ENCODE data around the gene BRDT. TPM values are rescaled to one million over a fixed set of nuclear protein-coding genes. Genes with fewer than 3 reads are reported as not detected.
A peak's percentile ranks its signal among the peaks of the same experiment; 100 is the strongest.

BRDT gene
- total RNA-seq = not detected

DNA sequence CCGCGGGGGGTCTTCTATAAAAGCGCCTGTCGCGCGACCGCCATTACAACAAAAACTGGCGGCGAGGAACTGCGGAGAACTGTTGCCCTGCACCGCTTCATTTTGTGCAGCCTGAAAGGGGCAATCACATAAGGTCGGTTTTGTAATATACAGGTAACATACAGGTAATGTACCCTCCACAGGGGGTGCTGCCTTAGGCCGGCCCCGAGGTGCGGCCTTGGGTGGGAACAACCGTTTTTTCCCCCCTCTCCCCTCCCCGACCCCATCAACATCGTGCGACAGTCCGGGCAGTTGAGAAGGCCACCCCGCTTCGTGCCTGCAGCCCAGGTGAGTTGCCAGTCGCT, at the start of gene BRDT:
Gene BRDT, plus strand, starts transcription at position 46 of the 344 bp plus-strand sequence. CDS start 13,354 bp downstream, outside the sequence.
- TF ChIP-seq, protein P1, sequence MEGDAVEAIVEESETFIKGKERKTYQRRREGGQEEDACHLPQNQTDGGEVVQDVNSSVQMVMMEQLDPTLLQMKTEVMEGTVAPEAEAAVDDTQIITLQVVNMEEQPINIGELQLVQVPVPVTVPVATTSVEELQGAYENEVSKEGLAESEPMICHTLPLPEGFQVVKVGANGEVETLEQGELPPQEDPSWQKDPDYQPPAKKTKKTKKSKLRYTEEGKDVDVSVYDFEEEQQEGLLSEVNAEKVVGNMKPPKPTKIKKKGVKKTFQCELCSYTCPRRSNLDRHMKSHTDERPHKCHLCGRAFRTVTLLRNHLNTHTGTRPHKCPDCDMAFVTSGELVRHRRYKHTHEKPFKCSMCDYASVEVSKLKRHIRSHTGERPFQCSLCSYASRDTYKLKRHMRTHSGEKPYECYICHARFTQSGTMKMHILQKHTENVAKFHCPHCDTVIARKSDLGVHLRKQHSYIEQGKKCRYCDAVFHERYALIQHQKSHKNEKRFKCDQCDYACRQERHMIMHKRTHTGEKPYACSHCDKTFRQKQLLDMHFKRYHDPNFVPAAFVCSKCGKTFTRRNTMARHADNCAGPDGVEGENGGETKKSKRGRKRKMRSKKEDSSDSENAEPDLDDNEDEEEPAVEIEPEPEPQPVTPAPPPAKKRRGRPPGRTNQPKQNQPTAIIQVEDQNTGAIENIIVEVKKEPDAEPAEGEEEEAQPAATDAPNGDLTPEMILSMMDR (IDR thresholded peaks at IDR 0.05) = no peak
- Mint-ChIP-seq H3K27ac (peak within 1 kb of the TSS; percentile 83), H3K4me1 (ENCODE audit: low read depth) (peaks cover 15% of the 10 kb centered on the region), H3K36me3 (ENCODE audit: low read depth) (no peaks in the 10 kb centered on the region), H3K4me3 (peak within 1 kb of the TSS; percentile 48), H3K27me3 (peaks cover 1% of the 10 kb centered on the region), H3K9me3 (peaks cover 6% of the 10 kb centered on the region)
- POLR2A ChIA-PET = no interaction called here
- DNase-seq = no peak
- no peak for ATAC-seq
- CTCF ChIA-PET = no interaction called here
- intact Hi-C loops (cut with micrococcal nuclease) = no loop called here

DNA sequence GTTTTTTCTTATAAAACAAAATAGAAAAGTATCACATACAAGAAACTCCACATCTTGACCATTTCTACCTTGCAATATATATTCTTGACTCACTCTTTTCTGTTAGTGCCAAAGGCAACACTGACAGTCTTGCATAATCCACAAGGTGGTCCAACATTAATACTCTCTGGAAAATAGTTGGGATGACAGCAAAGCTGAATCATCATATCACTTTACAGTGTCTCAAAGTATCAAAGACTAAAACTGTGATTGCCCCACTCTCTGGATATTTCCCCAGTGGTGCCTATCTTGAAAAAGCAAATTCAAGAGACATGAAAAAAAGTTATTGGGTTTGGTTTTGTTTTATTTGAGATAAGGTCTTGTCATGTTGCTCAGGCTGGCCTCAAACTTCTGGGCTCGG, 48.6 kb upstream of the BRDT start:
- ChIA-PET CTCF (interaction anchor here (1.2 to 1.9 kb wide), 5 partner anchors 9 to 374 kb away, joined by 3 to 5 read pairs (median 4); no protein-coding TSS in a partner anchor), POLR2A (no interaction called here)
- no peak for DNase-seq
- intact Hi-C loops (cut with micrococcal nuclease) = no loop called here
- no peaks in the 10 kb centered on the region for H3K36me3 Mint-ChIP-seq (ENCODE audit: low read depth)
- TF ChIP-seq, protein P1 (IDR thresholded peaks at IDR 0.05) = no peak
- no peaks in the 10 kb centered on the region for H3K9me3 Mint-ChIP-seq
- H3K27ac Mint-ChIP-seq = no peak overlapping the region
- no peak overlapping the region for H3K4me3 Mint-ChIP-seq
- H3K4me1 Mint-ChIP-seq (ENCODE audit: low read depth) = peaks cover 8% of the 10 kb centered on the region
- ATAC-seq = no peak
- H3K27me3 Mint-ChIP-seq = peaks cover 1% of the 10 kb centered on the region

DNA sequence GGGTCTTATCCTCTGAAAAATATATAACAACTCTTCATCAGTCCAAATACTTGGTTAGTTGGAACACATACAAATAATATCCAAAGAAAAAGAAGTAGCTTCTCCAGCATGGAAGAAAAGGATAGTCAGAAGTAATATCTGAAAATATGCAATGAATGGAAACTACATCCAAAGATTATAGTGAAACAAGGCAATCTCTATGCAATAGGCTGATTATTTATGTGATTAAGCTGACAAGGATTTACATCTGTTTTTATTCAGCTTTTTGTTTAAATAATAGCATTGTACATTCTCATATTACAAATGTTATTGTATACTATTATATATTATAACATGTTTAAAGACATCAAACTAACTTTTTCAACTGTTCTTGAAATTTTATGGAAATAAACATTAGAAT, 48.0 kb upstream of the BRDT start:
- Mint-ChIP-seq H3K9me3 (no peaks in the 10 kb centered on the region), H3K4me3 (no peak overlapping the region), H3K36me3 (ENCODE audit: low read depth) (no peaks in the 10 kb centered on the region), H3K27ac (no peak overlapping the region), H3K27me3 (peaks cover 1% of the 10 kb centered on the region), H3K4me1 (ENCODE audit: low read depth) (peaks cover 2% of the 10 kb centered on the region)
- POLR2A ChIA-PET = interaction anchor here (0.6 kb wide), 1 partner anchor 362 kb away, joined by 3 read pairs; no protein-coding TSS in a partner anchor
- TF ChIP-seq, protein P1 (IDR thresholded peaks at IDR 0.05) = no peak
- intact Hi-C loops (cut with micrococcal nuclease) = no loop called here
- DNase-seq (no peak), ATAC-seq (no peak)
- CTCF ChIA-PET = interaction anchor here (0.7 to 1.7 kb wide), 5 partner anchors 10 to 96 kb away, joined by 3 to 5 read pairs (median 3); no protein-coding TSS in a partner anchor

DNA sequence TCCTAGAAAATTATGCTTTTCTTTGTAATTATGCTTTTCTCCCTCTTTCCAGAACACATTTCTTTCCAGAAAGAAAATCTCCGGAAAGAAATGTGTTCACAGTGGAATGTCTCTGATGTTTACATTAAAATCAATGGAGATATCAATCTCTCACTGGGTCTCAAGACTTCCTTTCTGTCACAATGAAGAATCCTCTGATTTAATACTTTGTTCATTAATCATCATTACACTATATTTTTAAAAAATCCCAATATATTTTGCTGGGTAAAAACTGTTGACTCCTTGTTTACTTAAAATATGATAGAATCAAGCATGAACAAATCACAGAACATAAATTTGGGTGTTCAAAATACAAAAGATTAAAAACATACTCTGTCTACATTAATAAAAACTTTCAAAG, 36.9 kb upstream of the BRDT start:
- TF ChIP-seq, protein P1 (IDR thresholded peaks at IDR 0.05) = no peak
- ATAC-seq = no peak
- Mint-ChIP-seq H3K4me1 (ENCODE audit: low read depth) (no peaks in the 10 kb centered on the region), H3K27ac (no peak overlapping the region), H3K9me3 (no peaks in the 10 kb centered on the region), H3K36me3 (ENCODE audit: low read depth) (no peaks in the 10 kb centered on the region), H3K4me3 (no peak overlapping the region), H3K27me3 (peaks cover 4% of the 10 kb centered on the region)
- no peak for DNase-seq
- intact Hi-C loops (cut with micrococcal nuclease) = no loop called here
- ChIA-PET CTCF (no interaction called here), POLR2A (no interaction called here)

DNA sequence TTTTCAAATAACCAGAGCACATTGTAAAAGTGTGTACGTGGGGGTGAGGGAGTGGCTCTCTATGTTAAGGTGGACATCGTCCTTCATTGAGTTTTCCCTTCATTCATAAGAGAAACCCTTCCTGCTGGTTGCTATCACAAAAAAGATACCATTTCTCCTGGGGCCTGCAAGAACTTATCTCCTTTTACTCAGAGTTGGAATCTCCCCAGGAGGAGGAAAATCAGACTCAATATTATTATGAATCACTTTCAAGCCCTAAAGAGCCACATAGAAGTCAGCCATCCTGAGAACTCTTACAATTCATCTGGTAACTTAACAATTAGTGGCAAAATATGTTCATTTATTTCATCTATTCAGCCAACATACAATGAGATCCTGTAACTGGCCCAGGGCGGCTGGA, 36.2 kb upstream of the BRDT start:
- CTCF ChIA-PET = no interaction called here
- DNase-seq (no peak), ATAC-seq (no peak)
- Mint-ChIP-seq H3K27me3 (peaks cover 4% of the 10 kb centered on the region), H3K4me1 (ENCODE audit: low read depth) (no peaks in the 10 kb centered on the region), H3K36me3 (ENCODE audit: low read depth) (no peaks in the 10 kb centered on the region), H3K27ac (no peak overlapping the region), H3K4me3 (no peak overlapping the region), H3K9me3 (no peaks in the 10 kb centered on the region)
- intact Hi-C loops (cut with micrococcal nuclease) = no loop called here
- POLR2A ChIA-PET = no interaction called here
- TF ChIP-seq, protein P1 (IDR thresholded peaks at IDR 0.05) = no peak
